ENCODE results near the gene DDTL. TPM values are rescaled to one million over a fixed set of nuclear protein-coding genes. Genes with fewer than 3 reads are reported as not detected.

DDTL gene
- total and polyA plus RNA-seq, 4 donors: 6.3 to 18.7 (median 8.2) TPM

DNA sequence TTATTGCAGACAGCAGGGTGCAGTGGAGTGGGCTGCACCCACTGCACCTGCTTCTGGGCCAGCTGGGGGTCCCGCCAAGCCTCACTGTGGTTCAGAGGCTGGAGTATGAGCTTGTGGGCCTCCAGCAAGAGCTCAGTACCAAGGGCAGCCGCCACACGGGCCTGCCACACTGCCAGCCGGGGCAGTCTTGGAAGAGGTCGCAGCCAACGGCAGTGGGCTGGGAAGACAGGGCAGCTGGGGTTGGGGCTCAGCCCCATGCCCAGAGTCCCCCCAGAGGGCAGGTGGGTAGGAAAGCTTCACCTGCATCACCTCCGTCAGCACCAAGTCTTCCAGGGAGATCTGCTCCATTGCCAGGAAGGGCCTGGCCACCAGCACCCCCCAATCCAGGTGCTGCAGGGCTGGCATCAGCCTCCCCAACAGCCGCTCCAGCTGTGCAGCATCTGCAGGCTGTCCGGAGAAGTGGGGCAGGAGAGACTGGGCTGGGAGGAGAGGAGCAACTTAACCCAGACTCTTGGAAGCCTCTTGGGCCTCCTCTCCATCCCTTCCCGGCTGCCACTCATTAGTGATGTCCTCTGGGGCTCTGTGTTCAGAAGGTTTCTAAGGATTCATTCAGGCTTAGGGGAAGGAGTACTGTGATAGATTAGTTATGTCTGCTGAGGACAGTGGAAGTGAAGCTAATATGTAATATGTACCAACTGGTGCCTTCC, 39.7 kb downstream of the DDTL start:
- H3K27me3 ChIP-seq (ENCODE audit: control insufficient read depth in 4 of 4, insufficient read depth in 4 of 4, low read length in 3 of 4): no peaks in the 10 kb centered on the region
- H3K4me1 ChIP-seq (ENCODE audit: control insufficient read depth in 4 of 4, insufficient read depth in 4 of 4, low read length in 3 of 4): peaks cover 0 to 6% (median 1%) of the 10 kb centered on the region in 4 donors
- H3K36me3 ChIP-seq (ENCODE audit: control insufficient read depth in 4 of 4, insufficient read depth in 3 of 4, low read depth in 1 of 4, low read length in 3 of 4): no peaks in the 10 kb centered on the region
- TF ChIP-seq NR2F2 (IDR thresholded peaks at IDR 0.05) (no peak), FOXA1 (IDR thresholded peaks at IDR 0.05) (no peak), FOXA2 (IDR thresholded peaks at IDR 0.05) (no peak), HNF4G (IDR thresholded peaks at IDR 0.05) (no peak), HNF4A (conservative IDR thresholded peaks at IDR 0.05) (no peak), SP1 (IDR thresholded peaks at IDR 0.05) (no peak), EGR1 (IDR thresholded peaks at IDR 0.05; ENCODE audit: low read depth in 2 of 2) (no peak), GABPA (IDR thresholded peaks at IDR 0.05 in 1 of 2, conservative IDR thresholded peaks at IDR 0.05 in 1 of 2) (no peak), TAF1 (conservative IDR thresholded peaks at IDR 0.05) (no peak), RAD21 (IDR thresholded peaks at IDR 0.05) (no peak)
- TF ChIP-seq, protein P1, sequence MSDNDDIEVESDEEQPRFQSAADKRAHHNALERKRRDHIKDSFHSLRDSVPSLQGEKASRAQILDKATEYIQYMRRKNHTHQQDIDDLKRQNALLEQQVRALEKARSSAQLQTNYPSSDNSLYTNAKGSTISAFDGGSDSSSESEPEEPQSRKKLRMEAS (IDR thresholded peaks at IDR 0.05): no peak
- TF ChIP-seq, protein P2, sequence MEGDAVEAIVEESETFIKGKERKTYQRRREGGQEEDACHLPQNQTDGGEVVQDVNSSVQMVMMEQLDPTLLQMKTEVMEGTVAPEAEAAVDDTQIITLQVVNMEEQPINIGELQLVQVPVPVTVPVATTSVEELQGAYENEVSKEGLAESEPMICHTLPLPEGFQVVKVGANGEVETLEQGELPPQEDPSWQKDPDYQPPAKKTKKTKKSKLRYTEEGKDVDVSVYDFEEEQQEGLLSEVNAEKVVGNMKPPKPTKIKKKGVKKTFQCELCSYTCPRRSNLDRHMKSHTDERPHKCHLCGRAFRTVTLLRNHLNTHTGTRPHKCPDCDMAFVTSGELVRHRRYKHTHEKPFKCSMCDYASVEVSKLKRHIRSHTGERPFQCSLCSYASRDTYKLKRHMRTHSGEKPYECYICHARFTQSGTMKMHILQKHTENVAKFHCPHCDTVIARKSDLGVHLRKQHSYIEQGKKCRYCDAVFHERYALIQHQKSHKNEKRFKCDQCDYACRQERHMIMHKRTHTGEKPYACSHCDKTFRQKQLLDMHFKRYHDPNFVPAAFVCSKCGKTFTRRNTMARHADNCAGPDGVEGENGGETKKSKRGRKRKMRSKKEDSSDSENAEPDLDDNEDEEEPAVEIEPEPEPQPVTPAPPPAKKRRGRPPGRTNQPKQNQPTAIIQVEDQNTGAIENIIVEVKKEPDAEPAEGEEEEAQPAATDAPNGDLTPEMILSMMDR (IDR thresholded peaks at IDR 0.05; ENCODE audit: low read depth, low read length, missing input control): no peak
- TF ChIP-seq, protein P3, sequence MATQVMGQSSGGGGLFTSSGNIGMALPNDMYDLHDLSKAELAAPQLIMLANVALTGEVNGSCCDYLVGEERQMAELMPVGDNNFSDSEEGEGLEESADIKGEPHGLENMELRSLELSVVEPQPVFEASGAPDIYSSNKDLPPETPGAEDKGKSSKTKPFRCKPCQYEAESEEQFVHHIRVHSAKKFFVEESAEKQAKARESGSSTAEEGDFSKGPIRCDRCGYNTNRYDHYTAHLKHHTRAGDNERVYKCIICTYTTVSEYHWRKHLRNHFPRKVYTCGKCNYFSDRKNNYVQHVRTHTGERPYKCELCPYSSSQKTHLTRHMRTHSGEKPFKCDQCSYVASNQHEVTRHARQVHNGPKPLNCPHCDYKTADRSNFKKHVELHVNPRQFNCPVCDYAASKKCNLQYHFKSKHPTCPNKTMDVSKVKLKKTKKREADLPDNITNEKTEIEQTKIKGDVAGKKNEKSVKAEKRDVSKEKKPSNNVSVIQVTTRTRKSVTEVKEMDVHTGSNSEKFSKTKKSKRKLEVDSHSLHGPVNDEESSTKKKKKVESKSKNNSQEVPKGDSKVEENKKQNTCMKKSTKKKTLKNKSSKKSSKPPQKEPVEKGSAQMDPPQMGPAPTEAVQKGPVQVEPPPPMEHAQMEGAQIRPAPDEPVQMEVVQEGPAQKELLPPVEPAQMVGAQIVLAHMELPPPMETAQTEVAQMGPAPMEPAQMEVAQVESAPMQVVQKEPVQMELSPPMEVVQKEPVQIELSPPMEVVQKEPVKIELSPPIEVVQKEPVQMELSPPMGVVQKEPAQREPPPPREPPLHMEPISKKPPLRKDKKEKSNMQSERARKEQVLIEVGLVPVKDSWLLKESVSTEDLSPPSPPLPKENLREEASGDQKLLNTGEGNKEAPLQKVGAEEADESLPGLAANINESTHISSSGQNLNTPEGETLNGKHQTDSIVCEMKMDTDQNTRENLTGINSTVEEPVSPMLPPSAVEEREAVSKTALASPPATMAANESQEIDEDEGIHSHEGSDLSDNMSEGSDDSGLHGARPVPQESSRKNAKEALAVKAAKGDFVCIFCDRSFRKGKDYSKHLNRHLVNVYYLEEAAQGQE (IDR thresholded peaks at IDR 0.05): no peak
- H3K9ac ChIP-seq (ENCODE audit: low read depth in 1 of 2, low read length in 2 of 2): no peak overlapping the region
- no peak for DNase-seq (ENCODE audit: low spot score)
- WGBS: 75% methylated on average over 10 of the region's 10 CpGs
- no peak overlapping the region for H3K4me3 ChIP-seq (ENCODE audit: low read depth in 1 of 3, low read length in 3 of 3)
- H3K9me3 ChIP-seq (ENCODE audit: control insufficient read depth in 4 of 4, low read length in 3 of 4): no peaks in the 10 kb centered on the region
- no peak overlapping the region for H3K27ac ChIP-seq (ENCODE audit: low read depth in 1 of 2, low read length in 2 of 2)

DNA sequence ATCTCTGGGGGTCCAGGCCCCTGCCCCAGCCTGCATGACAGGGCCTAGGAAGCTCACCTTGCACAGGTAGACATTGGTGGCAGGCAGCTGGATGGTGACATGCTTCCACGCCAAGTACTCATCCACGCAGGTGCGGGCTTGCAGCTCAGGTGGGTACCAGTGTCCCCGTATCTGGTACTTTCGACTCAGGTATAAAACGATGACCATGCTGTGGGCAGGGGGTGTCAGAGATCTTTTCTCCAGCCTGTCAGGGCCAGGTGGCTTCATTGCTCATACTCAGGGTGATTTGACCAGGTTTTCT, 40.2 kb downstream of the DDTL start:
- Histone ChIP-seq H3K4me1 (ENCODE audit: control insufficient read depth in 4 of 4, insufficient read depth in 4 of 4, low read length in 3 of 4) (peaks cover 0 to 9% (median 4%) of the 10 kb centered on the region in 4 donors), H3K27me3 (ENCODE audit: control insufficient read depth in 4 of 4, insufficient read depth in 4 of 4, low read length in 3 of 4) (no peaks in the 10 kb centered on the region), H3K27ac (ENCODE audit: low read depth in 1 of 2, low read length in 2 of 2) (no peak overlapping the region), H3K36me3 (ENCODE audit: control insufficient read depth in 4 of 4, insufficient read depth in 3 of 4, low read depth in 1 of 4, low read length in 3 of 4) (no peaks in the 10 kb centered on the region), H3K9me3 (ENCODE audit: control insufficient read depth in 4 of 4, low read length in 3 of 4) (no peaks in the 10 kb centered on the region), H3K9ac (ENCODE audit: low read depth in 1 of 2, low read length in 2 of 2) (no peak overlapping the region), H3K4me3 (ENCODE audit: low read depth in 1 of 3, low read length in 3 of 3) (no peak overlapping the region)
- DNase-seq (ENCODE audit: low spot score): no peak
- 89% methylated on average over 6 of the region's 6 CpGs for WGBS
- TF ChIP-seq HNF4G (IDR thresholded peaks at IDR 0.05) (no peak), HNF4A (conservative IDR thresholded peaks at IDR 0.05) (no peak), RAD21 (IDR thresholded peaks at IDR 0.05) (no peak), NR2F2 (IDR thresholded peaks at IDR 0.05) (no peak), RXRA (IDR thresholded peaks at IDR 0.05) (no peak), JUND (IDR thresholded peaks at IDR 0.05) (no peak), SP1 (IDR thresholded peaks at IDR 0.05) (no peak), FOXA2 (IDR thresholded peaks at IDR 0.05) (no peak), TAF1 (conservative IDR thresholded peaks at IDR 0.05) (no peak)
- TF ChIP-seq, protein P4, sequence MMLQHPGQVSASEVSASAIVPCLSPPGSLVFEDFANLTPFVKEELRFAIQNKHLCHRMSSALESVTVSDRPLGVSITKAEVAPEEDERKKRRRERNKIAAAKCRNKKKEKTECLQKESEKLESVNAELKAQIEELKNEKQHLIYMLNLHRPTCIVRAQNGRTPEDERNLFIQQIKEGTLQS (IDR thresholded peaks at IDR 0.05): no peak
- TF ChIP-seq, protein P2 (IDR thresholded peaks at IDR 0.05; ENCODE audit: low read depth, low read length, missing input control): no peak
- TF ChIP-seq, protein P3 (IDR thresholded peaks at IDR 0.05): no peak

Data from liver (tissue), 9 donors.